Upper lobe of left lung (tissue), 6 donors: Measurements from ENCODE around the gene TREM2. TPM values are rescaled to one million over a fixed set of nuclear protein-coding genes. Genes with fewer than 3 reads are reported as not detected.

Experiments used
- ATAC-seq, 2 donors: fragments of 200-7000 bp; cut with Tn5 transposase; one replicate each; pipeline ENCODE4 v1.9.1; 2022; ENCODE audit warnings: mild to moderate bottlenecking in 2 of 2, moderate library complexity in 2 of 2; ENCODE audit not compliant: low FRiP score in 2 of 2
- DNase-seq, 2 donors: peaks; one replicate each; pipeline ENCODE4 v3.0.0-alpha.2; 2019 to 2020
- H3K27ac ChIP-seq, 4 donors: fragments of 200-600 bp; sonication (generic); one replicate each; pipeline ENCODE4 v1.5.1; 2016 to 2019
- H3K27me3 ChIP-seq, 4 donors: fragments of 200-600 bp; sonication (generic); one replicate each; pipeline ENCODE4 v1.5.1; 2017 to 2019
- H3K36me3 ChIP-seq, 4 donors: fragments of 200-600 bp; sonication (generic); one replicate each; pipeline ENCODE4 v1.5.1; 2016 to 2019
- H3K4me1 ChIP-seq, 4 donors: fragments of 200-600 bp; sonication (generic); one replicate each; pipeline ENCODE4 v1.5.1; 2018 to 2019
- H3K4me3 ChIP-seq, 4 donors: fragments of 200-600 bp; sonication (generic); one replicate each; pipeline ENCODE4 v1.5.1; 2017 to 2019; ENCODE audit warnings: mild to moderate bottlenecking in 2 of 4, moderate library complexity in 1 of 4
- H3K9me3 ChIP-seq, 4 donors: fragments of 200-600 bp; sonication (generic); one replicate each; pipeline ENCODE4 v1.5.1; 2018 to 2019
- CTCF ChIP-seq, 6 experiments: fragments of 450-650 bp in 4 of 6; fragments of 200-600 bp in 2 of 6; sonication (generic) in 2 of 6; IDR thresholded peaks; one replicate each; pipeline ENCODE4 v1.5.1; 2016 to 2019; ENCODE audit warnings: antibody characterized with exemption in 6 of 6
- EP300 ChIP-seq, 4 donors: sonication (generic); formaldehyde crosslinking; IDR thresholded peaks; one replicate each; pipeline ENCODE4 v1.5.1; 2017; ENCODE audit warnings: antibody characterized with exemption in 4 of 4, control low read depth in 2 of 4
- POLR2A ChIP-seq, 4 donors: fragments of 450-650 bp; IDR thresholded peaks; one replicate each; pipeline ENCODE4 v1.5.1; 2016 to 2017; ENCODE audit warnings: antibody characterized with exemption in 4 of 4, mild to moderate bottlenecking in 2 of 4
- POLR2AphosphoS5 ChIP-seq, 2 donors: sonication (generic); formaldehyde crosslinking; IDR thresholded peaks; one replicate each; pipeline ENCODE4 v1.5.1; 2017; ENCODE audit warnings: antibody characterized with exemption in 2 of 2
- WGBS, 2 donors: methylation state at CpG; one replicate each; pipeline ENCODE4 v1.1.5; 2017 to 2018; 5-methylcytosine and 5-hydroxymethylcytosine counted together
- total RNA-seq, 6 donors: library from RNA; depleted of rRNA in 4 of 6; stranded (reverse); fragments of >200 nt in 4 of 6; gene quantifications; one replicate each; pipeline versions ENCODE4 v1.1.0 to v1.2.1, GENCODE V29; 2016 to 2021
- donor health status: DM: no; HTN: no; CAD: no; lungs with moderate emphysema.
- donor health status: DM: no; HTN: yes; CAD: no; lungs with severe emphysema.

Gene TREM2
- total RNA-seq, 6 donors from 2014 or later: 6.5 to 66.6 (median 41.0) TPM

GRCh38 chr6:41167173-41167963, 4.5 kb upstream of the TREM2 start:
- Histone ChIP-seq H3K27me3 (no peaks in the 10 kb centered on the region), H3K9me3 (no peaks in the 10 kb centered on the region), H3K27ac (no peak overlapping the region), H3K36me3 (no peaks in the 10 kb centered on the region), H3K4me3 (no peak overlapping the region), H3K4me1 (no peaks in the 10 kb centered on the region)
- WGBS, 2 donors: 58 to 63% methylated on average over 5 of the region's 5 CpGs
- no peak for ATAC-seq
- TF ChIP-seq CTCF (IDR thresholded peaks at IDR 0.05) (no peak), POLR2AphosphoS5 (IDR thresholded peaks at IDR 0.05) (no peak), EP300 (IDR thresholded peaks at IDR 0.05) (no peak), POLR2A (IDR thresholded peaks at IDR 0.05) (no peak)
- no peak for DNase-seq

GRCh38 chr6:41164551-41165120, 1.7 kb upstream of the TREM2 start:
- no peaks in the 10 kb centered on the region for H3K36me3 ChIP-seq
- no peaks in the 10 kb centered on the region for H3K4me1 ChIP-seq
- DNase-seq (no peak), ATAC-seq (no peak)
- WGBS, 2 donors: 79 to 83% methylated on average over 4 of the region's 4 CpGs
- H3K27me3 ChIP-seq: no peaks in the 10 kb centered on the region
- H3K4me3 ChIP-seq: no peak overlapping the region
- no peak for TF ChIP-seq CTCF (IDR thresholded peaks at IDR 0.05)
- no peak for TF ChIP-seq POLR2AphosphoS5 (IDR thresholded peaks at IDR 0.05)
- no peak for TF ChIP-seq EP300 (IDR thresholded peaks at IDR 0.05)
- no peak for TF ChIP-seq POLR2A (IDR thresholded peaks at IDR 0.05)
- no peaks in the 10 kb centered on the region for H3K9me3 ChIP-seq
- H3K27ac ChIP-seq: no peak overlapping the region

GRCh38 chr6:41163419-41163717, 452 bp upstream of the TREM2 start:
- no peaks in the 10 kb centered on the region for H3K9me3 ChIP-seq
- no peaks in the 10 kb centered on the region for H3K36me3 ChIP-seq
- no peak for DNase-seq
- H3K27ac ChIP-seq: no peak overlapping the region
- H3K27me3 ChIP-seq: no peaks in the 10 kb centered on the region
- TF ChIP-seq POLR2AphosphoS5 (IDR thresholded peaks at IDR 0.05): no peak
- TF ChIP-seq CTCF (IDR thresholded peaks at IDR 0.05): no peak
- TF ChIP-seq EP300 (IDR thresholded peaks at IDR 0.05): no peak
- H3K4me3 ChIP-seq: no peak overlapping the region
- no peak for ATAC-seq
- H3K4me1 ChIP-seq: peaks cover 0 to 6% (median 2%) of the 10 kb centered on the region in 4 donors
- 100% methylated on average over 1 of the region's 1 CpG; no CpG with 5 or more reads in 1 of the 2 donors for WGBS, 2 donors

GRCh38 chr6:41161851-41162552, 914 bp downstream of the TREM2 start:
- no peaks in the 10 kb centered on the region for H3K36me3 ChIP-seq
- 62 to 70% methylated on average over 11 to 13 of the region's 13 CpGs for WGBS, 2 donors
- H3K27me3 ChIP-seq: no peaks in the 10 kb centered on the region
- H3K9me3 ChIP-seq: no peaks in the 10 kb centered on the region
- peaks cover 0 to 6% (median 2%) of the 10 kb centered on the region in 4 donors for H3K4me1 ChIP-seq
- ATAC-seq (no peak), DNase-seq (peak in 1 of 2 donors; percentile 15)
- peak overlapping the region in 2 of 4 donors; percentile 14 to 31 for H3K4me3 ChIP-seq
- H3K27ac ChIP-seq: no peak overlapping the region
- TF ChIP-seq CTCF (IDR thresholded peaks at IDR 0.05) (no peak), POLR2AphosphoS5 (IDR thresholded peaks at IDR 0.05) (no peak), EP300 (IDR thresholded peaks at IDR 0.05) (no peak), POLR2A (IDR thresholded peaks at IDR 0.05) (no peak)
